ENCODE measurements around the gene DCUN1D1. TPM values are rescaled to one million over a fixed set of nuclear protein-coding genes. Genes with fewer than 3 reads are reported as not detected.

Gene DCUN1D1
- total RNA-seq, 1 experiment from 2014 or later, result 70.1 TPM

DNA sequence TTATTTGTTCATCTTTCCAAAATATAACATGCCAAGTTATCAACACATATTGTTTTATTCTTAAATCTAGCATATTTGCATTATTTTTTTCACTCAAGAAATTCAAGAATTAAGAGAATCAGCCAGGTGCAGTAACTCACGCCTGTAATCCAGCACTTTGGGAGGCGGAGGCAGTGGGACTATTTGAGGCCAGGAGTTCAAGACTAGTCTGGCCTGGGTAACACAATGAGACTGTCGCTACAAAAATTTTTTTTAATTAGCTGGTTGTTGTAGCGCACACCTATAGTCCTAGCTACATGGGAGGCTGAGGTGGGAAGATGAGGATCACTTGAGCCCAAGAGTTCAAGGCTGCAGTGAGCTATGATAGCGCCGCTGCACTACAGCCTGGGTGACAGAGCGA, 10.5 kb downstream of the DCUN1D1 start:
- Histone ChIP-seq H3K4me2 (ENCODE audit: low read depth, low read length, poor library complexity, severe bottlenecking) (no peak overlapping the region), H3K36me3 (ENCODE audit: insufficient read depth, low read length) (peaks cover 8% of the 10 kb centered on the region; the same call in 1 of the 2 replicates), H3K27me3 (ENCODE audit: low read length) (no peaks in the 10 kb centered on the region), H2AFZ (ENCODE audit: low read length) (no peak overlapping the region), H3K4me1 (ENCODE audit: low read length) (peaks cover 67% of the 10 kb centered on the region), H3K4me3 (ENCODE audit: low read length) (no peak overlapping the region), H3K27ac (ENCODE audit: low read length) (peak overlapping the region; percentile 29), H3K9me2 (replicated peaks; ENCODE audit: insufficient read depth, low read length) (no peaks in the 10 kb centered on the region), H3K9ac (ENCODE audit: low read length) (no peak overlapping the region), H3K9me3 (ENCODE audit: low read length) (no peaks in the 10 kb centered on the region), H4K20me1 (ENCODE audit: insufficient read depth, low read depth, low read length) (no peaks in the 10 kb centered on the region), H3K79me2 (ENCODE audit: low read length) (peaks cover 99% of the 10 kb centered on the region)
- no peak for DNase-seq

DNA sequence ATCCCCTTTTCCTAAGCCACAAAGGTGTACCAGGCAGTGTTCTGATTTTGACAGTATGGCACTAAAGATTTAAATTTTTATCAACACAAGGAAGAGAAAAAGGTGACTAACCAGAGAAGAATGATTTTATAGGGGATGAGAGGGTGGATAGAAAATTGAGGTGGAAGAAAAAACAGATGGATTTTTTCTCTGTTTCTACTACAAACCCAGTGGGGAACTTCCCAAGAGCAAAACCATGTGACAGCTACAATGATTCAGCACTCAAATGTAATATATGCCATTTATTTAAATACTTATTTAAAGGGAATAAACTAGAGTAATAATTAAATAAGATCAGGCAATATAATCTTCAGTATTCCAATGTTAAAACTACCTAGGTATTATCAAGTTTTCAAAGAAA, 11.1 kb downstream of the DCUN1D1 start:
- H3K9me2 ChIP-seq (replicated peaks; ENCODE audit: insufficient read depth, low read length), result no peaks in the 10 kb centered on the region
- no peak overlapping the region for H3K9ac ChIP-seq (ENCODE audit: low read length)
- H3K4me3 ChIP-seq (ENCODE audit: low read length), result no peak overlapping the region
- peaks cover 99% of the 10 kb centered on the region for H3K79me2 ChIP-seq (ENCODE audit: low read length)
- H3K36me3 ChIP-seq (ENCODE audit: insufficient read depth, low read length), result peaks cover 10% of the 10 kb centered on the region; the same call in 1 of the 2 replicates
- H3K4me2 ChIP-seq (ENCODE audit: low read depth, low read length, poor library complexity, severe bottlenecking), result no peak overlapping the region
- DNase-seq, result no peak
- H3K27me3 ChIP-seq (ENCODE audit: low read length), result no peaks in the 10 kb centered on the region
- H3K9me3 ChIP-seq (ENCODE audit: low read length), result no peaks in the 10 kb centered on the region
- peaks cover 63% of the 10 kb centered on the region for H3K4me1 ChIP-seq (ENCODE audit: low read length)
- no peaks in the 10 kb centered on the region for H4K20me1 ChIP-seq (ENCODE audit: insufficient read depth, low read depth, low read length)
- H3K27ac ChIP-seq (ENCODE audit: low read length), result peak overlapping the region; percentile 29
- H2AFZ ChIP-seq (ENCODE audit: low read length), result no peak overlapping the region

DNA sequence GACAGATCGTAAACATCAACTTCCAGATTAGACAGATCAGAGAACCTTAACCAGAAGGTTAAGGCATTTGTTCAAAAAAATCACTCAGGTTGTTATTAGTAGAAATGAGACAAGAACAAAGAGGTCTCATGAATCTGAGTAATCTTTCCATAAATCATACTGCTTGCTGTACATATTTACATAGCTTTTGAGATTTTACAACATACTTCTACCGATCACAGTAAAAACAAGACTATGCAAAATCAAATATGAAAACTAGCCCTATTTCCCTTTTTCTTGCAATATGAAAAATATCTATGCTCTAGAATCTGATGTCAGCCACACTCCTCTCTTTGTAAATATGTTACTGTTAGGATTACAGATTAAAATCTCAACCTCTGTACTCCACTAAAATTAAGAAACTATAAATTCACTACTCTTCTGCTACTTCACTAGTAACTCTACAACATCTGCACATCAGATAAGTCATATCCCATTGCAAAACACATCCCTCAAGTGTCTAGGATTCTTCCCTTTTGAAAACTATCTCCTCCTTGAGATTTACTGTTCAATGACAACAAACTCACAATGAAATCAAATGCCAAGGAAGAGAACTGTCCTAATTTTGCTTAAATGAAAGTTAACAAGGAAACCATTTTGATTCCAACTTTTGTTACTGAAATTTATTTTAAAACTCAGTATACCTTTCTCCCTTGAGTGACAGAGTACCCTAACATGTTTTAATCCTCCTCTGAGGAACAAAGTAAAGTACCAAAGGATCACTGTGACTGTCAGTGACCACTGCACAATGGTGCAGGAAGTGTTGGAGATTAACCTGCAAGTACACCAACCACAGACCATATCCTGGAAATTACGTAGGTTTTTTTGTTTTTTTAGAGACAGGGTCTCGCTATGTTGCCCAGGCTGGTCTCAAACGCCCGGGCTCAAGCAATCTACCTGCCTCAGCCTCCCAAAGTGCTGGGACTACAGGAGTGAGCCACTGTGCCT, 12.8 kb downstream of the DCUN1D1 start:
- Histone ChIP-seq H3K27me3 (ENCODE audit: low read length) (no peaks in the 10 kb centered on the region), H3K4me2 (ENCODE audit: low read depth, low read length, poor library complexity, severe bottlenecking) (peak overlapping the region; percentile 45), H4K20me1 (ENCODE audit: insufficient read depth, low read depth, low read length) (no peaks in the 10 kb centered on the region), H3K9ac (ENCODE audit: low read length) (peak overlapping the region; percentile 1; the same call in 1 of the 2 replicates), H2AFZ (ENCODE audit: low read length) (no peak overlapping the region), H3K4me1 (ENCODE audit: low read length) (peaks cover 56% of the 10 kb centered on the region), H3K36me3 (ENCODE audit: insufficient read depth, low read length) (peaks cover 24% of the 10 kb centered on the region), H3K79me2 (ENCODE audit: low read length) (peaks cover 97% of the 10 kb centered on the region), H3K4me3 (ENCODE audit: low read length) (peak overlapping the region; percentile 6), H3K9me3 (ENCODE audit: low read length) (no peaks in the 10 kb centered on the region), H3K9me2 (replicated peaks; ENCODE audit: insufficient read depth, low read length) (no peaks in the 10 kb centered on the region), H3K27ac (ENCODE audit: low read length) (peak overlapping the region; percentile 74)
- peak; percentile 64 for DNase-seq

- no peaks in the 10 kb centered on the region for H3K9me2 ChIP-seq (replicated peaks; ENCODE audit: insufficient read depth, low read length)
- no peak overlapping the region for H3K4me2 ChIP-seq (ENCODE audit: low read depth, low read length, poor library complexity, severe bottlenecking)
- H3K9me3 ChIP-seq (ENCODE audit: low read length), result no peaks in the 10 kb centered on the region
- H3K4me1 ChIP-seq (ENCODE audit: low read length), result peaks cover 41% of the 10 kb centered on the region
- no peaks in the 10 kb centered on the region for H3K27me3 ChIP-seq (ENCODE audit: low read length)
- H3K4me3 ChIP-seq (ENCODE audit: low read length), result no peak overlapping the region
- peaks cover 38% of the 10 kb centered on the region for H3K36me3 ChIP-seq (ENCODE audit: insufficient read depth, low read length)
- DNase-seq, result no peak
- peaks cover 97% of the 10 kb centered on the region for H3K79me2 ChIP-seq (ENCODE audit: low read length)
- no peak overlapping the region for H3K9ac ChIP-seq (ENCODE audit: low read length)
- no peaks in the 10 kb centered on the region for H4K20me1 ChIP-seq (ENCODE audit: insufficient read depth, low read depth, low read length)
- peak overlapping the region; percentile 74 for H3K27ac ChIP-seq (ENCODE audit: low read length)
- H2AFZ ChIP-seq (ENCODE audit: low read length), result no peak overlapping the region
Observed at GRCh38 chr3:182965861-182966366, 14.4 kb downstream of the DCUN1D1 start.

DNA sequence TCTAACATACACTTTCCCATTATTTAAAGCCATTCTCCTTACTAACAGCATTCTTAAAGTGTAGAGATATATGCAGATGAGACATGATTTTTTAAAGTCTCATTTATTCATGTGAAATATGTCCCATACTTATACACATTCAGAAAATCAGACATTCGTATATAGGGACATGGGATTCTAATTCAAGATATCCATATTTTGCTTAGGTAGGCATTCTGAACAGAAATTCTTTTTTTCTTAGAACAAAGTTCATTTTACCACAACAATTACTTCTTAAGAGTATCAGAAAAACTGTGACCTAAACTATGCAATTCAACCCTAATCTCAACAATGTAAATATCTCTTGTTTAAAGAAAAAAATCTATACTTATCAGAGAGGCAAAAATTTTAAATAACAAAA, 16.2 kb downstream of the DCUN1D1 start:
- Histone ChIP-seq H3K4me2 (ENCODE audit: low read depth, low read length, poor library complexity, severe bottlenecking) (no peak overlapping the region), H3K4me3 (ENCODE audit: low read length) (no peak overlapping the region), H3K9me3 (ENCODE audit: low read length) (no peaks in the 10 kb centered on the region), H2AFZ (ENCODE audit: low read length) (no peak overlapping the region), H3K9me2 (replicated peaks; ENCODE audit: insufficient read depth, low read length) (no peaks in the 10 kb centered on the region), H3K27ac (ENCODE audit: low read length) (no peak overlapping the region), H3K4me1 (ENCODE audit: low read length) (peaks cover 27% of the 10 kb centered on the region), H3K36me3 (ENCODE audit: insufficient read depth, low read length) (peaks cover 54% of the 10 kb centered on the region), H3K9ac (ENCODE audit: low read length) (no peak overlapping the region), H4K20me1 (ENCODE audit: insufficient read depth, low read depth, low read length) (no peaks in the 10 kb centered on the region), H3K79me2 (ENCODE audit: low read length) (peaks cover 97% of the 10 kb centered on the region), H3K27me3 (ENCODE audit: low read length) (no peaks in the 10 kb centered on the region)
- no peak for DNase-seq

DNA sequence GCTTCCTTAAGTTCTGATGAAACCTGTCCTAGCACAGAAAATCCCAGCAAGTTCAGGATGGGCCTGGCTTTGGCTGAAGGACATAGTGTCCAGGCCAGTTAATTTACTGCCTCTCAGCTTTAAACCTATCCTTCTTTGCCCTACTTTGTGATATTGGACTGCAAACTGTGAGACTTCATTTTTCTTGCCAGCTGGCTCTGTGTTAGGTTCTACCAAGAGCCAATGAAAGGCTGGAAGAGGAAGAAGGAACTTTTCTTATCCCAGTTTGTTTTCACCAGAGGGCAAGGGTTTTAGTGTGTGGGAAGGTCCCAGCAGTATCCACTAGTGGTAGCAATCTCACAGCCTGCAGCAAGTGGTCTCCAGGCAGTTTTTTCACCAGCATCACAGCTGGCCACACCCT, 18.2 kb downstream of the DCUN1D1 start:
- Histone ChIP-seq H3K79me2 (ENCODE audit: low read length) (peaks cover 97% of the 10 kb centered on the region), H3K36me3 (ENCODE audit: insufficient read depth, low read length) (peaks cover 74% of the 10 kb centered on the region)

DNA sequence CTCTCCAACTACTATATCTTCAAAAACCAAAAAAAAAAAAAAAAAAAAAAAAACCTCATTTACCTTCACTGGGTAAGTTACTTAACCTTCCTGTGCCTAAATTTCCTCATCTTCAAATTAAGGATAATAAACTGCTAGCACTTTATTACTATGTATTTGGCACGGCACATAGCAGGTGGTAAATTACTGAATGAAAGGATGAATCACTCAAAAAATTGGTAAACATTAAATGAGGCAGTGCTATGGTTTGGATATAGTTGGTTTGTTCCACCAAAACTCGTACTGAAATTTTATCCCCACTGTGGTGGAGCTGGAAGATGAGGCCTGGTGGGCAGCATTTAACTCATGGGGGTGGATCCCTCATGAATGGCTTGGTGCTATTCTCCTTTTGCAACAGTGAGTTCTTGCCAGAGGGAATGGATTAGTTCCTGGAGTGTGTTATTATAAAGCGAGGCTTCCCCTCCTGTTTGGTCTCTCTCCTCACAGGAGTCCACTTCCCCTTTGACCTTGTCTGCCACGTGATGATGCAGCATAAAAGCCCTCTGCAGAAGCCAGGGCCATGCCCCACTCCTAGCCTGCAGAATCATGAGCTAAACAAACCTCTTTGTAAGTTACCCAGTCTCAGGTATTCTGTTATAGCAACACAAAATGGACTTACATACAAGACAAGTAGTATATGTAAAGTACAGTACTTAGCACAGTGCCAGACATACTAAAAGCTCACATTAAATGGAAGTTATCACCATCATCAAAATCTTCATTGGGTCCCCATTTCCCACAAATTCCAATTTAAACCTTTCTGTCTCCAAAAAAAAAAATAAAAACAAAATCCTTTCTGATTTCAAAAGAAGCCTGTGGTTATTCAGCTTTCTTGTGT, 20.6 kb downstream of the DCUN1D1 start:
- H3K4me2 ChIP-seq (ENCODE audit: low read depth, low read length, poor library complexity, severe bottlenecking), result no peak overlapping the region
- peaks cover 90% of the 10 kb centered on the region for H3K79me2 ChIP-seq (ENCODE audit: low read length)
- H3K36me3 ChIP-seq (ENCODE audit: insufficient read depth, low read length), result peaks cover 77% of the 10 kb centered on the region
- H2AFZ ChIP-seq (ENCODE audit: low read length), result no peak overlapping the region
- no peak overlapping the region for H3K27ac ChIP-seq (ENCODE audit: low read length)
- H3K9me2 ChIP-seq (replicated peaks; ENCODE audit: insufficient read depth, low read length), result no peaks in the 10 kb centered on the region
- no peaks in the 10 kb centered on the region for H3K9me3 ChIP-seq (ENCODE audit: low read length)
- H3K27me3 ChIP-seq (ENCODE audit: low read length), result no peaks in the 10 kb centered on the region
- no peak overlapping the region for H3K4me3 ChIP-seq (ENCODE audit: low read length)
- H4K20me1 ChIP-seq (ENCODE audit: insufficient read depth, low read depth, low read length), result no peaks in the 10 kb centered on the region
- DNase-seq, result no peak
- H3K9ac ChIP-seq (ENCODE audit: low read length), result no peak overlapping the region
- H3K4me1 ChIP-seq (ENCODE audit: low read length), result no peaks in the 10 kb centered on the region

More for the DNA sequence above, 18.2 kb downstream of the DCUN1D1 start:
- H3K9me2 ChIP-seq (replicated peaks; ENCODE audit: insufficient read depth, low read length), result no peaks in the 10 kb centered on the region
- DNase-seq, result no peak
- no peaks in the 10 kb centered on the region for H3K9me3 ChIP-seq (ENCODE audit: low read length)
- no peak overlapping the region for H3K4me3 ChIP-seq (ENCODE audit: low read length)
- peaks cover 13% of the 10 kb centered on the region for H3K4me1 ChIP-seq (ENCODE audit: low read length)
- H3K27me3 ChIP-seq (ENCODE audit: low read length), result no peaks in the 10 kb centered on the region
- H4K20me1 ChIP-seq (ENCODE audit: insufficient read depth, low read depth, low read length), result no peaks in the 10 kb centered on the region
- H3K4me2 ChIP-seq (ENCODE audit: low read depth, low read length, poor library complexity, severe bottlenecking), result no peak overlapping the region
- no peak overlapping the region for H3K27ac ChIP-seq (ENCODE audit: low read length)
- H3K9ac ChIP-seq (ENCODE audit: low read length), result no peak overlapping the region
- no peak overlapping the region for H2AFZ ChIP-seq (ENCODE audit: low read length)

Data from Karpas-422 (cell line).